GM19438 (cell line): ENCODE measurements around the gene ZRANB3.
"Not testable (repeated sequence)": the region's sequence is repeated elsewhere in the genome, so short reads cannot be mapped to it uniquely, and the experiment has no call there.

Experiments used
- ATAC-seq: cut with Tn5 transposase; IDR thresholded peaks from one replicate; pipeline ENCODE4 v1.9.1; 2021; ENCODE audit warnings: low read depth; ENCODE audit not compliant: unreplicated experiment

The ZRANB3 gene

GRCh38 chr2:135348096-135348704, 182.8 kb downstream of the ZRANB3 start:
- ATAC-seq, result not testable (repeated sequence)

- no peak for ATAC-seq
Observed at GRCh38 chr2:135337071-135337470, 193.9 kb downstream of the ZRANB3 start.

- ATAC-seq, result no peak
Observed at GRCh38 chr2:135335256-135335655, 195.8 kb downstream of the ZRANB3 start.

- no peak for ATAC-seq
Observed at GRCh38 chr2:135327146-135327545, 203.9 kb downstream of the ZRANB3 start.

GRCh38 chr2:135320465-135321355, 210.3 kb downstream of the ZRANB3 start:
- no peak for ATAC-seq

- no peak for ATAC-seq
Observed at GRCh38 chr2:135318808-135319207, 212.2 kb downstream of the ZRANB3 start.

GRCh38 chr2:135317375-135317774, 213.6 kb downstream of the ZRANB3 start:
- no peak for ATAC-seq

GRCh38 chr2:135311962-135312361, 219.1 kb downstream of the ZRANB3 start:
- no peak for ATAC-seq

GRCh38 chr2:135311268-135311667, 219.8 kb downstream of the ZRANB3 start:
- ATAC-seq, result no peak

- no peak for ATAC-seq
Observed at GRCh38 chr2:135304694-135305093, 226.3 kb downstream of the ZRANB3 start.

GRCh38 chr2:135299658-135300244, 231.3 kb downstream of the ZRANB3 start:
- no peak for ATAC-seq

GRCh38 chr2:135299165-135299564, 231.9 kb downstream of the ZRANB3 start:
- no peak for ATAC-seq

- ATAC-seq, result not testable (repeated sequence)
Observed at GRCh38 chr2:135287121-135287520, 243.9 kb downstream of the ZRANB3 start.

GRCh38 chr2:135285391-135285790, 245.6 kb downstream of the ZRANB3 start:
- ATAC-seq, result no peak

- ATAC-seq, result no peak
Observed at GRCh38 chr2:135281379-135281778, 249.6 kb downstream of the ZRANB3 start.

- ATAC-seq, result no peak
Observed at GRCh38 chr2:135279209-135279608, 251.8 kb downstream of the ZRANB3 start.

GRCh38 chr2:135276525-135276924, 254.5 kb downstream of the ZRANB3 start:
- ATAC-seq, result no peak

GRCh38 chr2:135271006-135271405, 260.0 kb downstream of the ZRANB3 start:
- no peak for ATAC-seq

- no peak for ATAC-seq
Observed at GRCh38 chr2:135265960-135266490, 265.0 kb downstream of the ZRANB3 start.

GRCh38 chr2:135259123-135259522, 271.9 kb downstream of the ZRANB3 start:
- ATAC-seq, result no peak

- no peak for ATAC-seq
Observed at GRCh38 chr2:135258193-135258592, 272.8 kb downstream of the ZRANB3 start.
